Heart left ventricle (tissue), 13 donors: ENCODE data around the gene MAP1LC3B.

Source experiments
- POLR2A ChIP-seq, 2 donors: fragments of 450-650 bp; IDR thresholded peaks; one replicate each; pipeline ENCODE4 v1.6.1; 2017; ENCODE audit warnings: antibody characterized with exemption in 2 of 2, mild to moderate bottlenecking in 2 of 2, moderate library complexity in 2 of 2
- TF ChIP-seq, protein P1 (sequence below), 12 donors: fragments of 200-600 bp; sonication (generic) in 4 of 12; IDR thresholded peaks; one replicate each; pipeline versions ENCODE4 v1.5.0 to v1.8.0; 2018 to 2022; ENCODE audit warnings: antibody characterized with exemption in 12 of 12, mild to moderate bottlenecking in 5 of 12
- donor health status: ischemic (EF 13 %, LVEDD 7.1; RV severe dilation, severe dysfunction).
- donor health status: DM: no; HTN: yes; CAD: no.
- donor health status: DM: no; HTN: no; CAD: no.
- donor health status: ischemic (EF 25% LVEDD 6.9; RV normal size, moderate dysfunction).
- donor health status: ischemic (EF 25% LVEDD 5.7; RV mildly dilated, moderate dysfunction).
- donor health status: ischemic (EF 35%, LVEDD 5.7; RV mildly dilated, moderate dysfunction).
- donor health status: nonischemic (EF 11% LVEDD 7.7; RV severe dilation, severe dysfunction).
- donor health status: DM: yes; HTN: yes; CAD: no.
- donor health status: PGD.
- donor health status: ischemic (EF 29% LVEDD 5.4; RV normal size, mild dysfunction).
- donor health status: nonischemic (EF 23%, LVEDD 6.1; RV moderate dilation, normal function).

DNA sequence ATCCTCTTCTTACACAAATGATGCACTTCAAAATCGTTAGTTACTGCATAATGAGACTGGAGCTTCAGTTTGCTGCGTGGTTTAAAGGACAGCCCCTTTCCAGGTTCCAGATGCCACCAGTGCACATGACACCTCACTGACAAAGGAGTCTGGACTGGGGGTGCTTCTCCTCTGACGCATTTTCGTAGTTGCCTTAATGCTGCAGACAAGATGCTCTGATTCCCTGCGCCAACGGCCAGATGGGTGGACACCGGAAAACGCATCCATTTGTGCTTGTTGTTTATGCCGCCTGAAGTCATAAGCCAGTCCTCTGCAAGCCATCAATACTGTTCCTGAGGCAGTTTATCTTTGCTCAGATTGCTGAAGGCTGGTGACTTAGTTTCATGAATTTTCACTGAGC, 24.6 kb upstream of the MAP1LC3B start:
- TF ChIP-seq, protein P1, sequence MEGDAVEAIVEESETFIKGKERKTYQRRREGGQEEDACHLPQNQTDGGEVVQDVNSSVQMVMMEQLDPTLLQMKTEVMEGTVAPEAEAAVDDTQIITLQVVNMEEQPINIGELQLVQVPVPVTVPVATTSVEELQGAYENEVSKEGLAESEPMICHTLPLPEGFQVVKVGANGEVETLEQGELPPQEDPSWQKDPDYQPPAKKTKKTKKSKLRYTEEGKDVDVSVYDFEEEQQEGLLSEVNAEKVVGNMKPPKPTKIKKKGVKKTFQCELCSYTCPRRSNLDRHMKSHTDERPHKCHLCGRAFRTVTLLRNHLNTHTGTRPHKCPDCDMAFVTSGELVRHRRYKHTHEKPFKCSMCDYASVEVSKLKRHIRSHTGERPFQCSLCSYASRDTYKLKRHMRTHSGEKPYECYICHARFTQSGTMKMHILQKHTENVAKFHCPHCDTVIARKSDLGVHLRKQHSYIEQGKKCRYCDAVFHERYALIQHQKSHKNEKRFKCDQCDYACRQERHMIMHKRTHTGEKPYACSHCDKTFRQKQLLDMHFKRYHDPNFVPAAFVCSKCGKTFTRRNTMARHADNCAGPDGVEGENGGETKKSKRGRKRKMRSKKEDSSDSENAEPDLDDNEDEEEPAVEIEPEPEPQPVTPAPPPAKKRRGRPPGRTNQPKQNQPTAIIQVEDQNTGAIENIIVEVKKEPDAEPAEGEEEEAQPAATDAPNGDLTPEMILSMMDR (IDR thresholded peaks at IDR 0.05) = no peak
- TF ChIP-seq POLR2A (IDR thresholded peaks at IDR 0.05) = no peak
